ENCODE results near the gene LNX2. TPM values are rescaled to one million over a fixed set of nuclear protein-coding genes. Genes with fewer than 3 reads are reported as not detected.

LNX2 gene
- total RNA-seq, 2 experiments from 2014 or later: 6.8 to 9.7 TPM

GRCh38 chr13:27578121-27579030 is 42.0 kb downstream of the LNX2 start:
- no peaks in the 10 kb centered on the region for H3K79me2 ChIP-seq (ENCODE audit: insufficient read depth, low read depth, low read length)
- CTCF ChIA-PET (ENCODE audit: unreplicated experiment): no interaction called here
- intact Hi-C loops (cut with micrococcal nuclease; ENCODE audit: unreplicated experiment): no loop called here
- H3K4me1 ChIP-seq (ENCODE audit: insufficient read depth, low read length, poor library complexity, severe bottlenecking): no peaks in the 10 kb centered on the region
- H4K20me1 ChIP-seq (ENCODE audit: insufficient read depth, low read length): no peaks in the 10 kb centered on the region
- BruUV-seq (replicated peaks): no TSS peak
- H3K36me3 ChIP-seq (ENCODE audit: insufficient read depth, low read length): peaks cover 6% of the 10 kb centered on the region; the same call in 1 of the 2 replicates
- no peak overlapping the region for H2AFZ ChIP-seq (ENCODE audit: low read length)
- H3K9me3 ChIP-seq (ENCODE audit: low read length): no peaks in the 10 kb centered on the region
- POLR2A ChIA-PET: no interaction called here
- TF ChIP-seq EZH2phosphoT487 (IDR thresholded peaks at IDR 0.05; ENCODE audit: borderline replicate concordance, low read depth, low read length): no peak
- TF ChIP-seq, protein P1, sequence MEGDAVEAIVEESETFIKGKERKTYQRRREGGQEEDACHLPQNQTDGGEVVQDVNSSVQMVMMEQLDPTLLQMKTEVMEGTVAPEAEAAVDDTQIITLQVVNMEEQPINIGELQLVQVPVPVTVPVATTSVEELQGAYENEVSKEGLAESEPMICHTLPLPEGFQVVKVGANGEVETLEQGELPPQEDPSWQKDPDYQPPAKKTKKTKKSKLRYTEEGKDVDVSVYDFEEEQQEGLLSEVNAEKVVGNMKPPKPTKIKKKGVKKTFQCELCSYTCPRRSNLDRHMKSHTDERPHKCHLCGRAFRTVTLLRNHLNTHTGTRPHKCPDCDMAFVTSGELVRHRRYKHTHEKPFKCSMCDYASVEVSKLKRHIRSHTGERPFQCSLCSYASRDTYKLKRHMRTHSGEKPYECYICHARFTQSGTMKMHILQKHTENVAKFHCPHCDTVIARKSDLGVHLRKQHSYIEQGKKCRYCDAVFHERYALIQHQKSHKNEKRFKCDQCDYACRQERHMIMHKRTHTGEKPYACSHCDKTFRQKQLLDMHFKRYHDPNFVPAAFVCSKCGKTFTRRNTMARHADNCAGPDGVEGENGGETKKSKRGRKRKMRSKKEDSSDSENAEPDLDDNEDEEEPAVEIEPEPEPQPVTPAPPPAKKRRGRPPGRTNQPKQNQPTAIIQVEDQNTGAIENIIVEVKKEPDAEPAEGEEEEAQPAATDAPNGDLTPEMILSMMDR (conservative IDR thresholded peaks at IDR 0.05; ENCODE audit: low read length): no peak
- DNase-seq (ENCODE audit: low spot score): no peak
- no peak overlapping the region for H3K27ac ChIP-seq (ENCODE audit: low read depth, low read length, poor library complexity, severe bottlenecking)
- no peak overlapping the region for H3K4me2 ChIP-seq (ENCODE audit: low read length)
- no peak overlapping the region for H3K4me3 ChIP-seq (ENCODE audit: low read depth, low read length, poor library complexity, severe bottlenecking)
- no peaks in the 10 kb centered on the region for H3K9me2 ChIP-seq (ENCODE audit: insufficient read depth, low read length)

- intact Hi-C loops (cut with micrococcal nuclease; ENCODE audit: unreplicated experiment): no loop called here
- CTCF ChIA-PET (ENCODE audit: unreplicated experiment): no interaction called here
- H3K79me2 ChIP-seq (ENCODE audit: insufficient read depth, low read depth, low read length): no peaks in the 10 kb centered on the region
Measured at GRCh38 chr13:27574661-27575060, 45.7 kb downstream of the LNX2 start.

More at GRCh38 chr13:27574661-27575060, 45.7 kb downstream of the LNX2 start:
- Histone ChIP-seq H3K4me3 (ENCODE audit: low read depth, low read length, poor library complexity, severe bottlenecking) (no peak overlapping the region), H4K20me1 (ENCODE audit: insufficient read depth, low read length) (no peaks in the 10 kb centered on the region), H3K36me3 (ENCODE audit: insufficient read depth, low read length) (no peaks in the 10 kb centered on the region), H3K9me3 (ENCODE audit: low read length) (no peaks in the 10 kb centered on the region), H2AFZ (ENCODE audit: low read length) (no peak overlapping the region), H3K4me2 (ENCODE audit: low read length) (no peak overlapping the region), H3K4me1 (ENCODE audit: insufficient read depth, low read length, poor library complexity, severe bottlenecking) (no peaks in the 10 kb centered on the region), H3K27ac (ENCODE audit: low read depth, low read length, poor library complexity, severe bottlenecking) (no peak overlapping the region), H3K9me2 (ENCODE audit: insufficient read depth, low read length) (no peaks in the 10 kb centered on the region)
- POLR2A ChIA-PET: interaction anchor here (0.7 kb wide), 1 partner anchor 30 kb away, joined by 3 read pairs; no protein-coding TSS in a partner anchor
- BruUV-seq (replicated peaks): no TSS peak
- no peak for DNase-seq (ENCODE audit: low spot score)
- TF ChIP-seq EZH2phosphoT487 (IDR thresholded peaks at IDR 0.05; ENCODE audit: borderline replicate concordance, low read depth, low read length): no peak
- TF ChIP-seq, protein P1 (conservative IDR thresholded peaks at IDR 0.05; ENCODE audit: low read length): no peak

All from OCI-LY7 (cell line).